ENCODE results near the gene TMUB1. TPM values are rescaled to one million over a fixed set of nuclear protein-coding genes. Genes with fewer than 3 reads are reported as not detected.

Gene TMUB1
- total RNA-seq, 2 donors from 2014 or later: 72.4 to 80.7 TPM

Other genes starting within 250 kb of the TMUB1 start
- 100 to 1,000 TPM; 566 to 682 TPM for gene AOC1, start 231.0 kb downstream of the TMUB1 start, total RNA-seq
- gene KCNH2, start 105.2 kb downstream of the TMUB1 start, total RNA-seq: 10 to 100 TPM in 1 of 2 donors, under 1 TPM in 1; 0.92 to 10.4 TPM
- gene NOS3, start 92.5 kb downstream of the TMUB1 start, total RNA-seq: 1 to 10 TPM; 2.7 to 5.4 TPM
- gene ATG9B, start 59.0 kb downstream of the TMUB1 start, total RNA-seq: under 1 TPM in 1 of 2 donors, not detected in 1; 0.22 TPM
- gene ABCB8, start 55.0 kb downstream of the TMUB1 start, total RNA-seq: 10 to 100 TPM; 25.3 to 40.0 TPM
- 1 to 10 TPM; 1.4 to 2.3 TPM for gene ASIC3, start 35.0 kb downstream of the TMUB1 start, total RNA-seq
- gene CDK5, start 25.6 kb downstream of the TMUB1 start, total RNA-seq: 10 to 100 TPM; 12.8 to 15.1 TPM
- 10 to 100 TPM; 76.7 to 97.4 TPM for gene SLC4A2, start 23.9 kb downstream of the TMUB1 start, total RNA-seq
- gene FASTK, start 2.7 kb downstream of the TMUB1 start, total RNA-seq: 100 to 1,000 TPM in 1 of 2 donors, 10 to 100 TPM in 1; 82.0 to 108 TPM
- 10 to 100 TPM; 50.8 to 64.0 TPM for gene AGAP3, start 3.0 kb upstream of the TMUB1 start, total RNA-seq
- not detected for gene GBX1, start 84.2 kb upstream of the TMUB1 start, total RNA-seq
- not detected for gene ASB10, start 103.8 kb upstream of the TMUB1 start, total RNA-seq
- not detected for gene H2BK1, start 127.0 kb upstream of the TMUB1 start, total RNA-seq
- gene ABCF2, start 143.7 kb upstream of the TMUB1 start, total RNA-seq: 10 to 100 TPM; 27.9 to 28.0 TPM
- 10 to 100 TPM; 46.8 to 48.8 TPM for gene CHPF2, start 149.0 kb upstream of the TMUB1 start, total RNA-seq
- gene SMARCD3, start 165.2 kb upstream of the TMUB1 start, total RNA-seq: 1 to 10 TPM; 4.3 to 9.8 TPM

All from left colon (tissue), 2 donors.